Stimulated activated CD8-positive, alpha-beta memory T cell treated with anti-CD3 and anti-CD28 coated beads, Interleukin-4, amount 100 ng/mL, for 4 hours (primary cell): Measurements from ENCODE around the gene FN3K.

Experiments
- DNase-seq, 2 donors: peaks; one replicate each; pipeline ENCODE4 v3.0.0-alpha.2; 2020; ENCODE audit warnings: low read depth in 2 of 2, low spot score in 1 of 2

The FN3K gene

DNA sequence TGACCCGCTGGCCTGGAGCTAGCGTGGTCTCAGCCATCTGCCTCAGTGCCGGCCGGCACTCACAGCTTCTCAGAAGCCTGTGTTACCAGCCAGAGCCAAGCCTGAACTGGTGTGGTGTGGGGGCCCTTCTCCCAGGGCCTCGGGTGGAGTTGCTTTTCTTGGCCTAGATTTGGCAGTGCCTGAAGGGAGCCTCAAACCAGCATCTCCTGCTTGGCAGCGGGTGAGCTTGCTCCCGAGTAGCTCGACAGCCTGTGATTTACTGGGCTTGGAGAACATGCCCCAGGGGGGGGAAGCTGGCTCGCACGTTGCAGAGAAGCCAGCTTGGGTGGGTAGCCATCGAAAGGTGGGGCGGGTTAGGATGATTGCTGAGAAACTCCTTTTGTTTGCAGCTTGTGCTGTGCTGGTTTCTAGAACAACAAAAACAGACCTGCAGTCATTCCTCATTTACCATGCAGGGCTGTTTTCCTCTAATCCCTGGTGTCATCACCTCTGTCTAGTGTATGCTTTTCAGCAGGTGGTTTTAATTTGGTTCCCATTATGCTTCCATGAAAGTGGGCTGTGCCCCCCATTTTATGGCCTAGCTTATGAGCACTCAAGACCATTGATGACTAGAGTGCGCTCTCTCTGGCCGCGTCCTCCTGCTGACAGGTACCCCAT lies 58.7 kb downstream of the FN3K start:
- DNase-seq = no peak

DNA sequence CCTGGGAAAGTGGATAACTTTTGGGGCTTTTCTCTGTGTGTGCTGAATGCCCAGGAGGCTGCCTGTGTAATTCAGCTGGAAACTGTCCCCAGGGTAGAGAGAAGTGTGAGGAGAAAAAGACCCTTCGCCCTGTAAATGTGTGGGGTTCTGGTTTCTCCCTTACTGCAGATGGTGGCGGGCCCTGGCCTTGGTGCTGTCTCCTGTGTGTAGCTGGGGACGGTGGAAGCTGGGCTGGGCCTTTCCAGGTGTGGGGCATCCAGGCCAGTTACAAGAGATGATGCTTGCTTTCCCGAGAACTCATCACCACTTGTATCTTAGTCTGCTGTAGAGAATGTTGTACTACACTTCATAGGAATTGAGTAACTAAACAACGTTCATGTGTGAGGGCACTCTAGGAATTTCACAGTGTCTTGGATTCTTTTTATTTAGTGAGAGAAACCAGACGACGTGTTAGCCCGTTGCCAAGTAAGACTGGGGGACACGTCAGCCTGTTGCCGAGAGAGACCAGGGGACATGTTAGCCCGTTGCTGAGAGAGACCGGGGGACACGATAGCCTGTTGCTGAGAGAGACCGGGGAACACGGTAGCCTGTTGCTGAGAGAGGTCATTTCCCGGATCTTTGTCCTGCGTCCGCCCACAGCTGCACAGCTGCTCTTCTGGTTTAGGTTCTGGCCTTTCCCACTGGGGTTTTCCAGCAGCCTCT lies 59.5 kb downstream of the FN3K start:
- DNase-seq = no peak

GRCh38 chr17:82795615-82796014 lies 60.2 kb downstream of the FN3K start:
- DNase-seq = no peak

- no peak for DNase-seq
These were observed 61.6 kb downstream of the FN3K start for GRCh38 chr17:82797061-82797460.

- DNase-seq = no peak
These were observed 63.3 kb downstream of the FN3K start for GRCh38 chr17:82798752-82799151.

DNA sequence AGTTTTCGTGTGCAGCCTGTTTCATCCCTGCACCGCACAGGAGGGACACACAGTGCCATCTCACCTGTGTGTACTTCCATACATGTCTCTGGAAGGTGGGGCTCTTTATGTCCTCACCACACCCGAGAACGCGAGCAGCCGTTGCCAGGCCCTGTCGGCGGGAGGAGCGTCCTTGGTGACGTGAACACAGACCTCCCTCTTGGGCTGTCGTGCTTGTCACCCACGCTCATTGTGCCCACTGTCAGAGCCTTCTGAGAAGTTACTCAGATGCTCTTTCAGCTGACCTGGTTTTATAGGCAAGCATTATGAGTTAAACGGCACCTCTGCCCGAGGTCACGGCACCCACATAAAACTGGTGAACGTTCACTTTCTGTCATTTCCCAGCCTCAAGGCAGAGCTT lies 64.2 kb downstream of the FN3K start:
- no peak for DNase-seq
